Middle frontal gyrus (tissue), 1 donor: ENCODE data around the gene DENND1A.

ENCODE experiments used
- DNase-seq: peaks from one replicate; pipeline ENCODE4 v3.0.0-alpha.2; 2015; ENCODE audit warnings: low spot score; ENCODE audit errors: extremely low spot score

The DENND1A gene

GRCh38 chr9:123418506-123418905 lies 511.4 kb downstream of the DENND1A start:
- no peak for DNase-seq

GRCh38 chr9:123418052-123418430 lies 511.9 kb downstream of the DENND1A start:
- no peak for DNase-seq

- no peak for DNase-seq
Observed at GRCh38 chr9:123417289-123418051, 512.5 kb downstream of the DENND1A start.

GRCh38 chr9:123416176-123416575 lies 513.8 kb downstream of the DENND1A start:
- DNase-seq: no peak

- no peak for DNase-seq
Observed at GRCh38 chr9:123414936-123415930, 514.7 kb downstream of the DENND1A start.

GRCh38 chr9:123414204-123414603 lies 515.7 kb downstream of the DENND1A start:
- DNase-seq: no peak

- DNase-seq: no peak
Observed at GRCh38 chr9:123412171-123412820, 517.6 kb downstream of the DENND1A start.

- no peak for DNase-seq
Observed at GRCh38 chr9:123411636-123412035, 518.3 kb downstream of the DENND1A start.

GRCh38 chr9:123411191-123411590 lies 518.7 kb downstream of the DENND1A start:
- no peak for DNase-seq

- DNase-seq: no peak
Observed at GRCh38 chr9:123410281-123410910, 519.5 kb downstream of the DENND1A start.

- no peak for DNase-seq
Observed at GRCh38 chr9:123408313-123409262, 521.3 kb downstream of the DENND1A start.

GRCh38 chr9:123407217-123407851 lies 522.6 kb downstream of the DENND1A start:
- DNase-seq: no peak

GRCh38 chr9:123406691-123407216 lies 523.2 kb downstream of the DENND1A start:
- DNase-seq: no peak

- no peak for DNase-seq
Observed at GRCh38 chr9:123406016-123406415, 523.9 kb downstream of the DENND1A start.

GRCh38 chr9:123402981-123403509 lies 526.9 kb downstream of the DENND1A start:
- DNase-seq: no peak

GRCh38 chr9:123401879-123402513 lies 527.9 kb downstream of the DENND1A start:
- peak; percentile 19 for DNase-seq

GRCh38 chr9:123400926-123401503 lies 528.9 kb downstream of the DENND1A start:
- no peak for DNase-seq

GRCh38 chr9:123399803-123400378 lies 530.0 kb downstream of the DENND1A start:
- no peak for DNase-seq
